ENCODE data around the gene SUZ12. TPM values are rescaled to one million over a fixed set of nuclear protein-coding genes. Genes with fewer than 3 reads are reported as not detected.
"Not testable (repeated sequence)": the region's sequence is repeated elsewhere in the genome, so short reads cannot be mapped to it uniquely, and the experiment has no call there.

SUZ12 gene
- total RNA-seq, 1 experiment from 2014 or later = 23.7 TPM

GRCh38 chr17:31935512-31935911 lies 1.3 kb upstream of the SUZ12 start:
- DNase-seq (ENCODE audit: low read depth, low spot score) = no peak
- in situ Hi-C loops (cut with HindIII; ENCODE audit: low pct_unique_long_range_greater_than_20kb, low sequenced_read_pairs) = no loop called here

- DNase-seq (ENCODE audit: low read depth, low spot score); in situ Hi-C loops (cut with HindIII; ENCODE audit: low pct_unique_long_range_greater_than_20kb, low sequenced_read_pairs): not testable (repeated sequence)
These were observed 1.3 kb downstream of the SUZ12 start for GRCh38 chr17:31937926-31938641.

- not testable (repeated sequence) for DNase-seq (ENCODE audit: low read depth, low spot score)
These were observed 5.1 kb downstream of the SUZ12 start for GRCh38 chr17:31941916-31942315.

GRCh38 chr17:31942396-31942795 lies 5.6 kb downstream of the SUZ12 start:
- DNase-seq (ENCODE audit: low read depth, low spot score); in situ Hi-C loops (cut with HindIII; ENCODE audit: low pct_unique_long_range_greater_than_20kb, low sequenced_read_pairs): not testable (repeated sequence)

More at GRCh38 chr17:31941916-31942315, 5.1 kb downstream of the SUZ12 start:
- in situ Hi-C loops (cut with HindIII; ENCODE audit: low pct_unique_long_range_greater_than_20kb, low sequenced_read_pairs) = not testable (repeated sequence)

- DNase-seq (ENCODE audit: low read depth, low spot score); in situ Hi-C loops (cut with HindIII; ENCODE audit: low pct_unique_long_range_greater_than_20kb, low sequenced_read_pairs): not testable (repeated sequence)
These were observed 15.1 kb downstream of the SUZ12 start for GRCh38 chr17:31951953-31952352.

- DNase-seq (ENCODE audit: low read depth, low spot score); in situ Hi-C loops (cut with HindIII; ENCODE audit: low pct_unique_long_range_greater_than_20kb, low sequenced_read_pairs): not testable (repeated sequence)
These were observed 27.3 kb downstream of the SUZ12 start for GRCh38 chr17:31964131-31964530.

- no peak for DNase-seq (ENCODE audit: low read depth, low spot score)
- in situ Hi-C loops (cut with HindIII; ENCODE audit: low pct_unique_long_range_greater_than_20kb, low sequenced_read_pairs) = no loop called here
These were observed 30.8 kb downstream of the SUZ12 start for GRCh38 chr17:31967648-31968047.

- DNase-seq (ENCODE audit: low read depth, low spot score); in situ Hi-C loops (cut with HindIII; ENCODE audit: low pct_unique_long_range_greater_than_20kb, low sequenced_read_pairs): not testable (repeated sequence)
These were observed 33.6 kb downstream of the SUZ12 start for GRCh38 chr17:31970416-31970815.

GRCh38 chr17:31974269-31975071 lies 37.7 kb downstream of the SUZ12 start:
- in situ Hi-C loops (cut with HindIII; ENCODE audit: low pct_unique_long_range_greater_than_20kb, low sequenced_read_pairs); DNase-seq (ENCODE audit: low read depth, low spot score): not testable (repeated sequence)

- DNase-seq (ENCODE audit: low read depth, low spot score); in situ Hi-C loops (cut with HindIII; ENCODE audit: low pct_unique_long_range_greater_than_20kb, low sequenced_read_pairs): not testable (repeated sequence)
These were observed 38.6 kb downstream of the SUZ12 start for GRCh38 chr17:31975391-31975790.

- DNase-seq (ENCODE audit: low read depth, low spot score); in situ Hi-C loops (cut with HindIII; ENCODE audit: low pct_unique_long_range_greater_than_20kb, low sequenced_read_pairs): not testable (repeated sequence)
These were observed 55.0 kb downstream of the SUZ12 start for GRCh38 chr17:31991821-31992220.

GRCh38 chr17:31997005-31997404 lies 60.2 kb downstream of the SUZ12 start:
- in situ Hi-C loops (cut with HindIII; ENCODE audit: low pct_unique_long_range_greater_than_20kb, low sequenced_read_pairs) = no loop called here

GRCh38 chr17:32006957-32007462 lies 70.2 kb downstream of the SUZ12 start, which contains the start of gene LRRC37B:
Gene LRRC37B, plus strand, starts transcription at chr17:32007383. Its CDS starts 14,010 bp downstream, at chr17:32021393.
- in situ Hi-C loops (cut with HindIII; ENCODE audit: low pct_unique_long_range_greater_than_20kb, low sequenced_read_pairs) = no loop called here

More at GRCh38 chr17:31997005-31997404, 60.2 kb downstream of the SUZ12 start:
- DNase-seq (ENCODE audit: low read depth, low spot score) = no peak

GRCh38 chr17:32007463-32008298 lies 70.9 kb downstream of the SUZ12 start:
- peak; percentile 27 for DNase-seq (ENCODE audit: low read depth, low spot score)
- in situ Hi-C loops (cut with HindIII; ENCODE audit: low pct_unique_long_range_greater_than_20kb, low sequenced_read_pairs) = no loop called here

More at GRCh38 chr17:32006957-32007462, 70.2 kb downstream of the SUZ12 start, which contains the start of gene LRRC37B:
- peak; percentile 78 for DNase-seq (ENCODE audit: low read depth, low spot score)

GRCh38 chr17:32009262-32009542 lies 72.4 kb downstream of the SUZ12 start:
- no peak for DNase-seq (ENCODE audit: low read depth, low spot score)
- in situ Hi-C loops (cut with HindIII; ENCODE audit: low pct_unique_long_range_greater_than_20kb, low sequenced_read_pairs) = no loop called here

GRCh38 chr17:32010114-32010513 lies 73.3 kb downstream of the SUZ12 start:
- in situ Hi-C loops (cut with HindIII; ENCODE audit: low pct_unique_long_range_greater_than_20kb, low sequenced_read_pairs) = no loop called here
- DNase-seq (ENCODE audit: low read depth, low spot score) = no peak

GRCh38 chr17:32015245-32016013 lies 78.6 kb downstream of the SUZ12 start:
- in situ Hi-C loops (cut with HindIII; ENCODE audit: low pct_unique_long_range_greater_than_20kb, low sequenced_read_pairs) = no loop called here
- DNase-seq (ENCODE audit: low read depth, low spot score) = no peak
